ENCODE measurements around the gene GNMT.

The GNMT gene

GRCh38 chr6:42960243-42961019, at the start of gene GNMT:
TSS of gene GNMT (plus strand) at chr6:42960754. CDS start at chr6:42960768, 14 bp downstream.
- Histone ChIP-seq H3K79me2 (ENCODE audit: insufficient read depth, low read length) (no peaks in the 10 kb centered on the region), H4K20me1 (ENCODE audit: low read depth, low read length) (no peaks in the 10 kb centered on the region), H3K27me3 (ENCODE audit: low read length) (no peaks in the 10 kb centered on the region), H3K9ac (ENCODE audit: low read length) (peak within 1 kb of the TSS; percentile 27; the same call in 1 of the 2 replicates), H3K4me3 (ENCODE audit: insufficient read depth, low read length, poor library complexity, severe bottlenecking) (peak within 1 kb of the TSS; percentile 28), H3K4me2 (ENCODE audit: low read depth, low read length, poor library complexity, severe bottlenecking) (peak within 1 kb of the TSS; percentile 52), H3K27ac (ENCODE audit: low read depth, low read length) (no peak within 1 kb of the TSS), H3K36me3 (ENCODE audit: low read length) (no peaks in the 10 kb centered on the region), H3F3A (ENCODE audit: insufficient read depth) (no peaks in the 10 kb centered on the region), H3K9me2 (replicated peaks; ENCODE audit: insufficient read depth, low read length) (no peaks in the 10 kb centered on the region), H3K9me3 (ENCODE audit: insufficient read depth, low read length) (no peaks in the 10 kb centered on the region), H2AFZ (ENCODE audit: low read depth, low read length, severe bottlenecking) (peak within 1 kb of the TSS; percentile 3)
- TF ChIP-seq EZH2phosphoT487 (conservative IDR thresholded peaks at IDR 0.05; ENCODE audit: low read length), result no peak
- TF ChIP-seq CTCF (IDR thresholded peaks at IDR 0.05; ENCODE audit: insufficient read depth, low read length, poor library complexity, severe bottlenecking), result no peak

DNA sequence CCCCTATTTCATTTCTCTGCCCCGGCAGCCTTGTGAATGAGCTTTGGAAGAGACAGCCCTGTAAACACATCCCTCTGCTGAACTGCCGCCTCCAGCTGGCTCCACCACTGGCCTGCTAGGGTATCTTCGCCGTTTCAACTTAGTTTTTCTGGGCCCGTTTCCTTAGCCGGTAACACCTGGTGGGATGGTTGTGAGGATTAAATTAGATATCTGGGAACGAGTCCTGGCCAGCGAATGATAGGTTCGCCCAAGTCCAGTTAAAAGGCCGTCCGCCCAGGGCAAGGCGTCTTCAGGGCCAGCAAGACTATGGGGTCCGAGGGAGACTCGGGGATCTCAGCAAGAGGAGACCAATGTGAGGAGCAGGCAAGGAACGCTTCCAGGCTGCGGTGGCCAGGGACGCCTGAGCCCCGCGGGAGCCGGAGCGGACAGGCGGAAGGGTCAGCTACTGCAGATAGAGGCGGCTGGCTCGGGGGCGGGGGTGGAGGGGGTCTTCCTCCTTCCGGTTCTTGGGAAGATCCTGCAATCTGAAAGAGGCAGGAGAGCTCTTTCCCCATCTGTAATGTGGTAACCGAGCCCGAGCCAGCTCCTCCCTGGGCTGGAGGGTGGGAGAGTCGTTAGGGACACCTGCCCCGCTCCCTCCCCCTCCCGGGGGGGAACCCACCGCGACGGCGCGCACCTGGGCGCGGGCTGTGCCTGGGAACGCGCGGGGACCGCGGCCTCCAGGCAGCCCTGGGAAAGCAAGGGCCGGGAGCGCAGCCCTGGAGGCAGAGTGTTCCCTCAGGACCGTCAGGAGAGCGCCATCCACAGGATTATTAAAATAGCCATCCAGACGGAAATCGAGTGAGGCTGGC, 49.2 kb upstream of the GNMT start:
- no peak overlapping the region for H3K4me2 ChIP-seq (ENCODE audit: low read depth, low read length, poor library complexity, severe bottlenecking)
- no peaks in the 10 kb centered on the region for H4K20me1 ChIP-seq (ENCODE audit: low read depth, low read length)
- no peak overlapping the region for H2AFZ ChIP-seq (ENCODE audit: low read depth, low read length, severe bottlenecking)
- H3K9me3 ChIP-seq (ENCODE audit: insufficient read depth, low read length), result no peaks in the 10 kb centered on the region
- TF ChIP-seq EZH2phosphoT487 (conservative IDR thresholded peaks at IDR 0.05; ENCODE audit: low read length) (no peak), CTCF (IDR thresholded peaks at IDR 0.05; ENCODE audit: insufficient read depth, low read length, poor library complexity, severe bottlenecking) (no peak)
- H3F3A ChIP-seq (ENCODE audit: insufficient read depth), result no peaks in the 10 kb centered on the region
- no peaks in the 10 kb centered on the region for H3K9me2 ChIP-seq (replicated peaks; ENCODE audit: insufficient read depth, low read length)
- H3K9ac ChIP-seq (ENCODE audit: low read length), result no peak overlapping the region
- no peaks in the 10 kb centered on the region for H3K79me2 ChIP-seq (ENCODE audit: insufficient read depth, low read length)
- no peak overlapping the region for H3K27ac ChIP-seq (ENCODE audit: low read depth, low read length)
- H3K36me3 ChIP-seq (ENCODE audit: low read length), result no peaks in the 10 kb centered on the region
- no peak overlapping the region for H3K4me3 ChIP-seq (ENCODE audit: insufficient read depth, low read length, poor library complexity, severe bottlenecking)
- no peaks in the 10 kb centered on the region for H3K27me3 ChIP-seq (ENCODE audit: low read length)

GRCh38 chr6:42914546-42914945, 46.0 kb upstream of the GNMT start:
- no peaks in the 10 kb centered on the region for H3K79me2 ChIP-seq (ENCODE audit: insufficient read depth, low read length)
- H3K36me3 ChIP-seq (ENCODE audit: low read length), result no peaks in the 10 kb centered on the region
- H3K9me2 ChIP-seq (replicated peaks; ENCODE audit: insufficient read depth, low read length), result no peaks in the 10 kb centered on the region
- no peak overlapping the region for H3K9ac ChIP-seq (ENCODE audit: low read length)
- no peaks in the 10 kb centered on the region for H3K9me3 ChIP-seq (ENCODE audit: insufficient read depth, low read length)
- H3K27ac ChIP-seq (ENCODE audit: low read depth, low read length), result no peak overlapping the region
- no peak for TF ChIP-seq CTCF (IDR thresholded peaks at IDR 0.05; ENCODE audit: insufficient read depth, low read length, poor library complexity, severe bottlenecking)
- TF ChIP-seq EZH2phosphoT487 (conservative IDR thresholded peaks at IDR 0.05; ENCODE audit: low read length), result no peak
- no peaks in the 10 kb centered on the region for H3K27me3 ChIP-seq (ENCODE audit: low read length)
- no peak overlapping the region for H2AFZ ChIP-seq (ENCODE audit: low read depth, low read length, severe bottlenecking)
- no peaks in the 10 kb centered on the region for H4K20me1 ChIP-seq (ENCODE audit: low read depth, low read length)
- H3K4me2 ChIP-seq (ENCODE audit: low read depth, low read length, poor library complexity, severe bottlenecking), result no peak overlapping the region
- no peaks in the 10 kb centered on the region for H3F3A ChIP-seq (ENCODE audit: insufficient read depth)
- H3K4me3 ChIP-seq (ENCODE audit: insufficient read depth, low read length, poor library complexity, severe bottlenecking), result no peak overlapping the region
